Measurements from ENCODE around the gene ITPKB.

- no peak for TF ChIP-seq EP300 (IDR thresholded peaks at IDR 0.05)
- TF ChIP-seq POLR2A (IDR thresholded peaks at IDR 0.05): no peak
- no peak for TF ChIP-seq CTCF (IDR thresholded peaks at IDR 0.05)
Observed at GRCh38 chr1:226687426-226687825, 51.7 kb downstream of the ITPKB start.
